Thyroid gland (tissue), 4 donors: ENCODE measurements around the gene FZD4.

Experiments
- POLR2A ChIP-seq, 2 donors: fragments of 450-650 bp; IDR thresholded peaks; one replicate each; pipeline ENCODE4 v1.6.1; 2017; ENCODE audit warnings: antibody characterized with exemption in 2 of 2, mild to moderate bottlenecking in 2 of 2, moderate library complexity in 1 of 2
- TF ChIP-seq, protein P1 (sequence below), 6 experiments: fragments of 200-600 bp in 3 of 6; fragments of 450-650 bp in 3 of 6; sonication (generic) in 3 of 6; IDR thresholded peaks; one replicate each; pipeline ENCODE4 v1.5.1; 2016 to 2019; ENCODE audit warnings: antibody characterized with exemption in 6 of 6, mild to moderate bottlenecking in 2 of 6, inconsistent platforms in 1 of 6, moderate library complexity in 1 of 6

DNA sequence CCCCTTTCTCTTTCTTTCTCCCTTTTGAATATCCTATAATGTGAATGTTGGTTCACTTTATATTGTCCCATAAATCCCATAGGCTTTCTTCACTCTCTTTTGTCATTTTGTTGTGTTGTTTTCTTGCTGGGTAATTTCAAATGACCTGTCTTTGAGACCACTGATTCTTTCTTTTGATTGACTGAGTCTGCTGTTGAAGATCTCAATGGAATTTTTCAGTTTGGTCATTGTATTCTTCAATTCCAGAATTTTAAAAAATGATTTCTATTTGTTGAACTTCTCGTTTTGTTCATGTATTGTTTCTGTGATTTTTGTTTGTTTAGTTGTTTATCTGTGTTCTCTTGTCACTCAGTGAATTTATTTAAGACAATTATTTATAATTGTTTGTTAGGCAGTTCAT, 17.5 kb upstream of the FZD4 start:
- TF ChIP-seq, protein P1, sequence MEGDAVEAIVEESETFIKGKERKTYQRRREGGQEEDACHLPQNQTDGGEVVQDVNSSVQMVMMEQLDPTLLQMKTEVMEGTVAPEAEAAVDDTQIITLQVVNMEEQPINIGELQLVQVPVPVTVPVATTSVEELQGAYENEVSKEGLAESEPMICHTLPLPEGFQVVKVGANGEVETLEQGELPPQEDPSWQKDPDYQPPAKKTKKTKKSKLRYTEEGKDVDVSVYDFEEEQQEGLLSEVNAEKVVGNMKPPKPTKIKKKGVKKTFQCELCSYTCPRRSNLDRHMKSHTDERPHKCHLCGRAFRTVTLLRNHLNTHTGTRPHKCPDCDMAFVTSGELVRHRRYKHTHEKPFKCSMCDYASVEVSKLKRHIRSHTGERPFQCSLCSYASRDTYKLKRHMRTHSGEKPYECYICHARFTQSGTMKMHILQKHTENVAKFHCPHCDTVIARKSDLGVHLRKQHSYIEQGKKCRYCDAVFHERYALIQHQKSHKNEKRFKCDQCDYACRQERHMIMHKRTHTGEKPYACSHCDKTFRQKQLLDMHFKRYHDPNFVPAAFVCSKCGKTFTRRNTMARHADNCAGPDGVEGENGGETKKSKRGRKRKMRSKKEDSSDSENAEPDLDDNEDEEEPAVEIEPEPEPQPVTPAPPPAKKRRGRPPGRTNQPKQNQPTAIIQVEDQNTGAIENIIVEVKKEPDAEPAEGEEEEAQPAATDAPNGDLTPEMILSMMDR (IDR thresholded peaks at IDR 0.05) = no peak
- TF ChIP-seq POLR2A (IDR thresholded peaks at IDR 0.05) = no peak
